GM12878 (cell line): ENCODE data around the gene MAP7D2.

Source experiments
- BRCA1 ChIP-seq: IDR thresholded peaks from 2 replicates; pipeline ENCODE4 v1.6.1; 2011; ENCODE audit warnings: low read depth, low read length, improper control_type of control experiment
- CREM ChIP-seq: IDR thresholded peaks from 2 replicates; pipeline ENCODE4 v1.6.1; 2014; ENCODE audit warnings: antibody characterized with exemption, low read depth
- CTCF ChIP-seq, 3 experiments: IDR thresholded peaks in 2 of 3; conservative IDR thresholded peaks in 1 of 3; 2 replicates each; pipeline ENCODE4 v1.5.1; 2011; ENCODE audit warnings: low read depth in 3 of 3, low read length in 3 of 3, mild to moderate bottlenecking in 3 of 3, control low read depth in 2 of 3, moderate library complexity in 2 of 3, inconsistent platforms in 1 of 3, mixed read lengths in 1 of 3; ENCODE audit not compliant: control insufficient read depth in 2 of 3, insufficient read depth in 1 of 3; ENCODE audit errors: extremely low read depth in 1 of 3
- POLR2A ChIP-seq: IDR thresholded peaks from 2 replicates; pipeline ENCODE4 v1.6.1; 2011; ENCODE audit warnings: low read depth, mild to moderate bottlenecking, low read length
- POLR2AphosphoS5 ChIP-seq: IDR thresholded peaks from 2 replicates; pipeline ENCODE4 v1.6.1; 2011; ENCODE audit warnings: mild to moderate bottlenecking, low read length, inconsistent platforms
- ZBTB11 ChIP-seq: fragments of 450-650 bp; formaldehyde crosslinking; IDR thresholded peaks from 2 replicates; pipeline ENCODE4 v1.5.0; 2022; ENCODE audit warnings: mild to moderate bottlenecking, missing genetic modification characterization
- ZBTB4 ChIP-seq: fragments of 450-650 bp; formaldehyde crosslinking; IDR thresholded peaks from 2 replicates; pipeline ENCODE4 v1.4.0; 2022; ENCODE audit warnings: mild to moderate bottlenecking, moderate library complexity
- ZZZ3 ChIP-seq: IDR thresholded peaks from 2 replicates; pipeline ENCODE4 v1.6.1; 2011; ENCODE audit warnings: low read depth; ENCODE audit not compliant: control insufficient read depth, insufficient read length

- TF ChIP-seq ZZZ3, result no peak
- no peak for TF ChIP-seq BRCA1
- no peak for TF ChIP-seq POLR2A
- no peak for TF ChIP-seq CREM
- TF ChIP-seq CTCF (IDR thresholded peaks at IDR 0.05 in 2 of 3, conservative IDR thresholded peaks at IDR 0.05 in 1 of 3; ENCODE audit: control insufficient read depth in 2 of 3, extremely low read depth in 1 of 3, insufficient read depth in 1 of 3, low read depth in 3 of 3, low read length in 3 of 3), result no peak
- no peak for TF ChIP-seq ZBTB11 (CRISPR knock-in tag)
- TF ChIP-seq POLR2AphosphoS5, result no peak
- no peak for TF ChIP-seq ZBTB4 (CRISPR knock-in tag)
Measured at GRCh38 chrX:20128670-20129069, 12.0 kb upstream of the MAP7D2 start.
